Cerebellar nuclear complex (tissue), 1 donor: ENCODE data around the gene TRIM34.
"Not testable (repeated sequence)": the region's sequence is repeated elsewhere in the genome, so short reads cannot be mapped to it uniquely, and the experiment has no call there.

Experiments
- DNase-seq, 2 experiments: peaks; one replicate each; lab custom pipeline; 2025; lab: John Stamatoyannopoulos, UW

The TRIM34 gene

GRCh38 chr11:5620651-5621521 lies 3.9 kb upstream of the TRIM34 start:
- no peak for DNase-seq

DNA sequence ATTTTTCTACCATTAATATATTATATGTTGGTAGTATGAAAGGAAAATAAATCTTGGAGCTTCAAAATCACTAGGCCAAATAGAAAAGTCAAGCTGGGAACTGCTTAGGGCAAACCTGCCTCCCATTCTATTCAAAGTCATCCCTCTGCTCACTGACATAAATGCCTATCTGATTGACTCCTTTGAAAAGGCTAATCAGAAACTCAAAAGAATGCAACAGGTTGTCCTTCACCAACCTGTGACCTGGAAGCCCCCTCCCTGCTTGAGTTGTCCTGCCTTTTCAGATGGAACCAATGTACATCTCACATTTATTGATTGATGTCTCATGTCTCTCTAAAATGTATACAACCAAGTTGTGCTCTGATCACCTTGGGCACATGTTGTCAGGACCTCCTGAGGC lies 3.2 kb upstream of the TRIM34 start:
- no peak for DNase-seq

DNA sequence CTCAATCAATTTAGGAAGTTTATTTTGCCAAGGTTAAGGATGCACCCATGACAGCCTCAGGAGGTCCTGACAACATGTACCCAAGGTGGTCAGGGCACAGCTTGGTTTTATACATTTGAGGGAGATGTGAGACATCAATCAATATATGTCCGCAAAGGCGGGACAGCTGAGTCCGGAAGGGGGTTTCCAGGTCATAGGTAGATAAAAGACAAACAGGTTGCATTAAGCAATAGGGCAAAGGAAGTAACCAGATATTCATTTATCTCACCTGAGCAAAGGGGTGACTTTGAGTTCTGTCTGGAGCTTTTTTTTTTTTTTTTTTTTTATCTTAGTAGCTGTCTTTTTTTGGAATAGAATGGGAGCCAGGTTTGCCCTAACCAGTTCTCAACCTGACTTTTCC lies 2.0 kb upstream of the TRIM34 start:
- no peak for DNase-seq

DNA sequence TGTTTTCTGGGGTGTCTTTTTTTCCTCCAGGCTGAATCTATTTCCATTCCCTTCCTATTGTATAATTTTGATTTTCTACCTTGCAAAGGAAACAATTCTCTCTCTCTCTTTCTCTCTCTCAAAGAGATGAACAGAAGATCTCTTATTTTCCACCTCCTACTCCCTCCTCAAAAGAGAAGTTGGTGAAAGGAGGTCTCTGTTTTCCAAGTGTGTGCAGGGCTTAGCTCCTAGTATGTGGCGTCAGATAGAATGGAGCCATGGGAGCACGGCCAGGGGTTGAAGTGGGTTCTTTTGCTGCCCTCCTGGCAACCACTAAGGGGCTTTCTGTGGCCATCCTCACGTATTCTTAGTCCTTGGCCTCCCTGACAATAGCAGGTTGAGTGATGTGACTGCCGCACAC lies 480 bp downstream of the TRIM34 start:
- DNase-seq, result no peak

GRCh38 chr11:5626196-5626595 lies 1.4 kb downstream of the TRIM34 start:
- DNase-seq, result no peak

DNA sequence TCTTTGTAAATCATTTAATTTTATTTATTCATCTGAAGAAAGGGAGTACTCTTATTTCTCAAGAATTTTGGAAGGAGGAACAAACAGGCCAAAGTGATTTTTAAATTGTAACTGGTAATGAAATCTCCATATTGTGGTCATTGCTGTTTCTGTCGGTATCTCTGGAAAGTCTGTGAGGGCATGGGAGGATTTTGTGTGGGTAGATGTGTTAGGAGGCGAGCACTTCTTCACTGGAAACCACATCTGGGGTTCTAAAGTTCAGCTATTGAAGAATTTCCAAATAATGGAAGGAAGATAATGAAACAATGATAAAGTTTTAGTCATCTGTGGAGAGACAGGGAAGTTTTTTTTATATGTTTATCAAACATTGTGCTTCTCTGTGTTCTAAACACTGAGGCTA lies 6.6 kb downstream of the TRIM34 start:
- DNase-seq, result no peak

DNA sequence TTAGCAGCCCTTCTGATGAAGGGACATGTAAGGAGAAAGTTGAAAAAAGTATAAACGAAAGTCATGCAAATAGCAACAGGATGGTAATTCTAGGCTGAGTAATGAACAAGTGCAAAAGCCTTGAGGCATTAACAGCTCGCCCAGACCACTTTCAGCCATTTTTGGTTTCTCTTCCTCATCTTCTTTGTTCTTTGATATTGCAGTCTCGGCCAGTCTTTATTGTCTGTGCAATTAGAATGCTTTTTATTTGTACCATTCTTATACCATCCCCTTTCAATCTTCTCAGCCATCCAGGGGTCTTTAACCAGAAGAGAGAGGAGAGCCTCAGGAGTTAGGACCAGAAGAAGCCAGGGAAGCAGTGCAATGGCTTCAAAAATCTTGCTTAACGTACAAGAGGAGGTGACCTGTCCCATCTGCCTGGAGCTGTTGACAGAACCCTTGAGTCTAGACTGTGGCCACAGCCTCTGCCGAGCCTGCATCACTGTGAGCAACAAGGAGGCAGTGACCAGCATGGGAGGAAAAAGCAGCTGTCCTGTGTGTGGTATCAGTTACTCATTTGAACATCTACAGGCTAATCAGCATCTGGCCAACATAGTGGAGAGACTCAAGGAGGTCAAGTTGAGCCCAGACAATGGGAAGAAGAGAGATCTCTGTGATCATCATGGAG lies 7.3 kb downstream of the TRIM34 start:
- no peak for DNase-seq

- no peak for DNase-seq
These were observed 15.2 kb downstream of the TRIM34 start for GRCh38 chr11:5639953-5640352.

GRCh38 chr11:5643585-5643984 lies 18.8 kb downstream of the TRIM34 start:
- DNase-seq, result no peak

- DNase-seq, result no peak
These were observed 21.3 kb downstream of the TRIM34 start for GRCh38 chr11:5646139-5646538.

DNA sequence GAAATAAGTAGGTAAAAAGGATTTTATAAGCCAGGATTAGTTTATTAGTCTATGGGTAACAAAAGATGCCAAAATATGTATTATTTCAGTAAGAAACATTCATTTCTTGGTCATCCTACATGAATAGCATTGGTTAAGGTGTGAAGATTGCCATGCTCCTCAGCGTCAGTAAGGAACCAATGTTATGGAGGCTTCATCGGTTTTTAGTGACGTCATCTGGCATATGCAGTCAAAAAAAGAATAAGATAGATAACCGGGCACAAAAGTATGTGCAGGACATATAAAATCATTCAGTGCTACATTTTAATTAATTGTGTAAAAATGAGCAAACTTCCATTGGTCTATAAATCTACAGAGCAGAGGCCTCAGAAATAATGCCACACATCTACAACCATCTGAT lies 30.7 kb downstream of the TRIM34 start:
- no peak for DNase-seq

DNA sequence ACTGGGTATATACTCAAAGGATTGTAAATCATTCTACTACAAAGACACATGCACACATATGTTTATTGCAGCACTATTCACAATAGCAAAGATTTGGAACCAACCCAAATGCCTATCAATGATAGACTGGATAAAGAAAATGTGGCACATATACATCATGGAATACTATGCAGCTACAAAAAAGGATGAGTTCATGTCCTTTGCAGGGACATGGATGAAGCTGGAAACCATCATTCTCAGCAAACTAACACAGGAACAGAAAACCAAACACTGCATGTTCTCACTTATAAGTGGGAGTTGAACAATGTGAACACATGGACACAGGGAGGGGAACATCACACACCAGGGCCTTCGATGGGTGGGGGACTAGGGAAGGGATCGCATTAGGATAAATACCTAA lies 32.2 kb downstream of the TRIM34 start:
- DNase-seq, result not testable (repeated sequence)

GRCh38 chr11:5658318-5658717 lies 33.5 kb downstream of the TRIM34 start:
- no peak for DNase-seq

- DNase-seq, result no peak
These were observed 38.7 kb downstream of the TRIM34 start for GRCh38 chr11:5663511-5663910.

- DNase-seq, result no peak
These were observed 40.3 kb downstream of the TRIM34 start for GRCh38 chr11:5665051-5665570.

- no peak for DNase-seq
These were observed 41.1 kb downstream of the TRIM34 start for GRCh38 chr11:5665746-5666401.

- no peak for DNase-seq
These were observed 41.6 kb downstream of the TRIM34 start for GRCh38 chr11:5666402-5666793.

GRCh38 chr11:5671831-5672230 lies 47.0 kb downstream of the TRIM34 start:
- DNase-seq, result no peak

GRCh38 chr11:5674391-5674790 lies 49.6 kb downstream of the TRIM34 start:
- DNase-seq, result no peak

DNA sequence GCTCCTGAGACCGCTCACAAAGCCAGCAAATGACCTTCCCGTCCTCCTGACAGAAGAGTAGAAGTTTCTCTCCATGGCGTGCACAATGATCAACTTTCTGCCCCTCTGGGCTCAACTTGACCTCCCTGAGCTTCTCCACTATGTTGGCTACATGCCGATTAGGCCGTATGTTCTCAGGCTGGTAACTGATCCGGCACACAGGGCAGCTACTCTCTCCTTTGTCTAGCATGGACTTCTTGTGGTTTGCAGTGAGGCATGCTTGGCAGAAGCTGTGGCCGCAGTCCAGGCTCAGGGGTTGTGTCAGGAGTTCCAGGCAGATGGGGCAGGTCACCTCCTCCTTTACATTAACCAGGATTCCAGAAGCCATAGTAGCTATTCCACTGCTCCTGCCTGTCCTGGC lies 55.0 kb downstream of the TRIM34 start:
- DNase-seq, result no peak

GRCh38 chr11:5682890-5683441 lies 58.2 kb downstream of the TRIM34 start:
- not testable (repeated sequence) for DNase-seq

DNA sequence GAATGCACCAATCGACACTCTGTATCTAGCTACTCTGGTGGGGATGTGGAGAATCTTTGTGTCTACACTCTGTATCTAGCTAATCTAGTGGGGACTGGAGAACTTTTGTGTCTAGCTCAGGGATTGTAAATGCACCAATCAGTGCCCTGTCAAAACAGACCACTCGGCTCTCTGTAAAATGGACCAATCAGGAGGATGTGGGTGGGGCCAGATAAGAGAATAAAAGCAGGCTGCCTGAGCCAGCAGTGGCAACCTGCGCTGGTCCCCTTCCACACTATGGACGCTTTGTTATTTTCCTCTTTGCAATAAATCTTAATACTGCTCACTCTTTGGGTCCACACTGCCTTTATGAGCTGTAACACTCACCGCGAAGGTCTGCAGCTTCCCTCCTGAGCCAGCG lies 58.8 kb downstream of the TRIM34 start:
- not testable (repeated sequence) for DNase-seq
